ENCODE data around the gene GCN1.
"Not testable (repeated sequence)": the region's sequence is repeated elsewhere in the genome, so short reads cannot be mapped to it uniquely, and the experiment has no call there.

Gene GCN1

DNA sequence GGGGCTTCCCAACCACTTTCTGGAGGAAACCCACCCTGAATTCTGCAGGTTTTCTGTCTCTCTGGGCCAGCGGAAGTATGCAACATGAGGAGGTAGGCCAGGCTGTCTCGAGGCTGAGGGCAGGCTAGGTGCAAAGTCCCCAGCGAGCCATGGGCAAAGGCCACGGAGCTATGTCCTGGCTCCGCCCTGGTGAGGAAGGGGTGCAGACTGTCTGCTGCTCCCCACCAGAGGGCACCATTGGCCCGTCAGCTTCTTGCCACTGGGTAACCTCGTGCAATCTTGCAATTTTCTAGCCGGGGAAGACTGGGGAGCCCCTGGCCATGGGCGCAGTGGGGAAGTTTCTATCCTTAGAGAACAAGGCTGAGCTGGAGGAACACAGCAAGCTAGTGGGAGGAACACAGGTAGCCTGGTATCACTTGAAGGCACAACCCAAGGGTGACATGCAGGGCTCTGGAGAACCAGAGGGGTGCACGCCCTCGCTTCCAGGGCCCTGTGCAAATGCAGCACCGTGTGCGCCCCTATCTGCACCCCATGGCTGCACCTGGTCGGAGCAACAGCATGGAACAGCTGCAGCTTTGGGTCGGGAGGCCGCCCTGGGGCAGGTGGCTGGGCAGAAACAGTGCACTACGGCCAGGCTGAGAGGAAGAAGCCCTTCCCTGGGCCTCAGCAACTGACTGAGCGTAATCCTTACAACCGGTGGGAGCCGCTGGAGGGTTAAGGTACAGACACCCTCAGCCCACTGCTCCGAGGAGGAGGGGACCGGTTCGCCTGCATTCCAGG, 34.0 kb upstream of the GCN1 start:
- peak; percentile 72 to 78 for ATAC-seq

DNA sequence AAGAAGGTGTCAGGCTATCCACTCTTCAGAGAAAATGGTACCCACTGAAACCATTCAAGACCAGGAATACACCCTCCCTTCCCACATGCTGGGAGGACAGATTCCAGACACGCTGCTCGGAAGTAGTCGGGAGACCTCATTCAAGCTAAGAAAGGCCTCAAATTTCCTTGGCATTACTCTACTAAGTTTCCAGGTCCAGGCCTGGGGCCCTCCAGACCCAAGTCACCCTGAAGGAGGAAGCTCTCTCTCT, 33.5 kb upstream of the GCN1 start:
- no peak for ATAC-seq

DNA sequence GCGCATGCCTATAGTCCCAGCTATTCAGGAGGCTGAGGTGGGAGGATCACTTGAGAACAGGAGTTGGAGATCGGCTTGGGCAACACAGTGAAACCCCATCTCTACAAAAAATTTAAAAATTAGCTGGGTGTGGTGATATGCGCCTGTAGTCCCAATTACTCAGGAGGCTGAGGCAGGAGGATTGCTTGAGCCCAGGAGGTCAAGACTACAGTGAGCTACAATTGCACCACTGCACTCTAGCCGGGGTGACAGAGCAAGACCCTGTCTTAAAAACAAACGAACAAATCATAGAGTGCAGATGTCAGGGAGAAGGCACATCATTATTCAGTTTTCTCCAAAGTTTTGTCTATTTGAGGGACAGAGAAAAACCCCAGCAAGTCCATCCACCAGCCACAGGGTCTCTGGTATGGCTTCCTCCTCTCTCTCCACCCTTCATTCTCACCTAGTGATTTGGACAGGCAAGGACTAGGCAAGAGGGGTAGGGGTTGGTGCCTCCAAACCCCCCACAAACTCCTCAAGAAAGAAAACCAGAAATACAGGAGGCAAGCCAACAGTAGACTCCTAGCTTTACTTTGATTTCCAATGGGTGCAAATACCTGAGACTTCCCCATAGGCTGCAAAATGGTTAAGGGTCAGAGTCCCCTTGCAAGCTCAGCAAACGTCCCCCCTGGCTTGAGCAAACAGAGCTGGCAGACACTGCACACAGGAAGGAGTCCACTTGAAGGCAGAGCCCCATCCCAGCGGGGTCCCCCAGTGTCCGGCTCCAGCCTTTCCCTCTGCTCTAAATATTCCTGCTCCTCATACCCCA, 32.9 kb upstream of the GCN1 start:
- no peak for ATAC-seq

DNA sequence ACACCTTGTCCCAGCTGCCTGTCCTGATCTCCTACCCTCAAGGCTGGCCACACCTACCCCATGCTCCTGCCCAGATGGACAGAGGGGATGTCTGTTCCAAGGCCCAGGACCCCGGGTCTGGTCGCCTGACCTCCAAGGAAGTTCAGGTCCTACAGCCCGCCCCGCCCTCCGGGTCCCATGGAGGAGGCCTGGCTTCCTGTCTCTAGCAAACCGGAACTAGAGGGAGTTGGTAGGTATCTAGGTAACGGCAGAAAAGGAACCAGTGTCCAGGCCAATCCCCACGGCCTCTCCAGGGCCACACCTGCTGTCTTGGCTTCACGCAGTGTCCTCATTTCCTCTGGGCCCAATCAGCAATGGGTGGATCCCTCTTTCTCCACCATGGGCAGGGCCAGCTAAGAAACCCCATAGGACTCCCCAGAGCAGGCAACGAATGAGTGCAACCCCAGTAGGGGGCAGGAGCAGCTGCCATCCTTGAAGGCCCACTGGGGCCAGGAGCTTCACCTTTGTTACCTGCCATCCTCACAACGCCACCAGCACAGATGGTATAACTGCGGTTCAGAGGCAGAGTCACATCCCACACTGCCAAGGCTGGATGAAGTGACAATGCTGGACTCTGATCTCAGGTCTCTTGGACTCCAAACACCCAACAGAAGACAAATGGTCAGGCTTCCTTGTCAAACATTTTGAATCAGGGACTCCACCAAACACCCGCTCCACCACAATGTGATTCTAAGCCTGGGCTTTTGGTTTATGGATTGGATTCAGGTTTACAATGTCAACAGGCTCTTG, 31.5 kb upstream of the GCN1 start:
- ATAC-seq: peak; percentile 15 to 36

DNA sequence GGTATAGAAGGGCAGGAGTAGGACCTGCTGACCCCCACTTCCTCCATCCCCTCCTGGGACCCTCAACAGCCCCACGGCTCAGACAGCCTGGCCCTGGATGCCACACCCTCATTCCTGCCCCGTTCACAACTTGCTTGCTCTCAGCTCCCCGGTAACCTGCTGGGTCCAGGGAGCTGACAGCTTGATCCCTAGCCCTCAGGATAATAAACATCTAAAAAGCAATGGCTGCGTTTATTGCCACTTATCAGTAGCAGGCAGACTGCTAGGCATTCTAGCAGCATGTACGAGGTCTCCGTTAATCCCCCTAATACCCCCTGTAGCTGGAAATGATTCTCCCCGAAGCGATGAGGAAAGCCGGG, 30.7 kb upstream of the GCN1 start:
- no peak for ATAC-seq

DNA sequence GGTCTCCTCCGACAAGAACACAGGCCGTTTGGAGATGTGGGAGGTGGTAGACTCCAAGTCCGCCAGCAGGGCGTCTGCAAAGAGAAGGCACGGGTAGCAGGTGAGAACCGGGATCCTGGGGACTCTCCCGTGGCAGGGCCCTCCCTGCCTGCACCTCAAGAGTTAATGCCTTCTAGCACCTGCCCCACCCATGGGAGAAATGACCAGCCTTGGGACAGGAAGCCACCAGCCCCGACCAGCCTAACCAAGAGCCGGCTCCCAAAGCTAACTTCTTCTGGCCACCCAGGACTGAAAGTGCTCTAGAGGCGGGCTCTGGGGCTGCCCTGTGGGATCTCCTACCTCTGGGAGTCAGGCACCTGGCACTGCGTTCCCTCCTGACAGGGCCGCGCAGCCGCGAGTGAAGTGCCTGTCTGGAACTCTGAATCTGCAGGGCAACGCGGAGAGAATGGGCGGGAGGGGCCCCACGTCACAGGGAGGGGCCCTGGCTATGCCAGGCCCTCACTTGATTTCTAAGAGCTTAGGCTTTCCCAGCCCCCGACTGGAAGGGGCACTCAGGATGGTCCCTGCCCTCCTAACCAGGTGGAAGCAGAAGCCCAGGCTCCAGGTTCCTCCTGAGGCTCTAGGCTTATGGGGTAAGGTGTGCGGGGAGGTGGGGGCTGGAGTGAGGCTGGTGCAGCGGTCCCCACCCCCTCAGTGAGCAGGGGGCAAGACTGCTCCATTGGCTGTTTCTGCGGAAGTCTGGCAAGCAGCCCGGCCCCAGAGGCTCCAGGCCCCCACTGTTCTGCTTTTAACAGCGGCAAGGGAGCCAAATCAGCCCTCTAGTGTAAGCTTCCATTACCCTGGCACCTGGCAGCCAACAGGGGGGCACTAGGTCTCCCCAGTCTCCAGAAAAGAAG, 30.0 kb upstream of the GCN1 start:
- no peak for ATAC-seq

DNA sequence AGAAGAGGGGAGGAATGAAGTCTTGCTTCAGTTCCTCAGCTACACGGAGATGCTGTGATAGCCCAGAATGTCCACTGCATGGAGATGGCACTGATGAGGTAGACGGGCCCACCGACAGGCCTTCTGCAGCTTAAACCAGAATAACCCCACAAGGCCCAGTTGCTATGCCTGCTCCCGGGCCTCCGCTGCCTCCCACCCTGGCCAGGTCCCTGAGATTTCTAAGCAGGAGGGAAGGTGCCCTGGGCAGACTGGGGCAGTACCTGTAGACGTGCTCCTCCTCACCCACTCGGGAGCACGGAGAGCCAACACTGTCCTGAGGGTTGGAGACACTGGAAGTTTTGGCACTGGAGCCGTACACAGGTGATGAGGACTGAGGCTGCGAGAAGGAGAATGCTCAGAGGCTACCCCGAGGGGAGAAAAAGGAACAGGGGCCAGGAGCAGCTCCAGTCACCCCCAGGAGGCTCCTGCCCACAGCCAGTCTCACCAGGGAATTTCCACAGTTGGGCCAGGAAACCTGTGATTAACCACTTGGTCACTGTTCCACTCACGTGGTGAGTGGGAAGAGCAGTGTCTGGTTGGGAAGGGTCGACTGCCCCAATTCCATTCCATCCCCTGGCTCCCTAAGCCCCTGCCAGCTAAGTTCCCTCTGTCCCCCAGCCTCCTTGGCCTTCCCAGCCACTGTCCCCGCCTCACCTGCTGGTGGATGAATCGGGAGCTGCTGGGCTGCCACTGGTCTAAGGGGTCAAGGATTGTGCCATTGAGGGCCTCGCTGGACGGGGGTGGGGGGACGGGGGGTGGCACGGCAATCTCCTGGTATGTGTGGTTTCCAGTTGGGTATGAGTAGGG, 29.2 kb upstream of the GCN1 start:
- ATAC-seq: no peak

DNA sequence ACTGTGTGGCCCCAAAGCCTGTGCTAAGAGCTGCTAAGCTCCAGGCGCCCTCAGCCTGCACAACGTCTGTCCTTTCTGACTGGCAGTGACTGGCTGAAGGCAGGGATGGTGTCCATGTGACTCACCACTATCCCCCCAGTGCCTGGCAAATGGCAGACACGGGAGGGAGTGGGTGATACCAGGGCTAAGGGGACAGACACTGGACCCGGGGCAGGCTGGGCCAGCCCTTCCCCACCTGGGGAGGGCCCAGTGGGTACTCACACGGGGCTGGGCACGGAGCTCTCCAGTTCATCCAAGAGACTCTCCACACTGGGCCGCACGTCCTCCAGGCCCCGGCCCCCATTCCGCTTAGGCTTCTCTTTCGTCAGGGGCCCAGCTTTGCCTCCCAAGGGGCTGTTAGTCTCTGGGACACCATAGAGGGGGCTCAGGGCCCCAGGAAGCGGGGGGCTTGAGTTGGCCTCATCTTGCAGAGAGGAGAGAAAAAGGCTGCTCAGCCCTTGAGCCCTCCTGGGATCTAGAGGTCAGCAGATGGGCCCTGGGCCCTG, 27.8 kb upstream of the GCN1 start:
- no peak for ATAC-seq

DNA sequence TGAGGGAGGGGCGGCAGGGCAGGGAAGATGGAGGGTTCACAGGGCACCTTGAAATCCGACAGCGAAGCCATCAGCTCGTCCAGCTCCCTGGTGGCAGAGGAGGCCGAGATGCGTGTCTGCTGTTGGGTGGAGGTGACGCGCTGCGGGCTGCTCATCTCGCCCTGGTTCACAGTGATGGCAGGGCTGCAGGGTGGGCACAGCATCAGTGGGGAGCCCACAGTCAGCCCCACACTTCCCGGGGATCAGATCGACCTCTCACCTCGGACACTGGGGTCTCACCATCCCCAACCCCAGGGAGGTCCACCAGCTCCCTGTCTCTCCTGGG, 27.0 kb upstream of the GCN1 start:
- no peak for ATAC-seq

DNA sequence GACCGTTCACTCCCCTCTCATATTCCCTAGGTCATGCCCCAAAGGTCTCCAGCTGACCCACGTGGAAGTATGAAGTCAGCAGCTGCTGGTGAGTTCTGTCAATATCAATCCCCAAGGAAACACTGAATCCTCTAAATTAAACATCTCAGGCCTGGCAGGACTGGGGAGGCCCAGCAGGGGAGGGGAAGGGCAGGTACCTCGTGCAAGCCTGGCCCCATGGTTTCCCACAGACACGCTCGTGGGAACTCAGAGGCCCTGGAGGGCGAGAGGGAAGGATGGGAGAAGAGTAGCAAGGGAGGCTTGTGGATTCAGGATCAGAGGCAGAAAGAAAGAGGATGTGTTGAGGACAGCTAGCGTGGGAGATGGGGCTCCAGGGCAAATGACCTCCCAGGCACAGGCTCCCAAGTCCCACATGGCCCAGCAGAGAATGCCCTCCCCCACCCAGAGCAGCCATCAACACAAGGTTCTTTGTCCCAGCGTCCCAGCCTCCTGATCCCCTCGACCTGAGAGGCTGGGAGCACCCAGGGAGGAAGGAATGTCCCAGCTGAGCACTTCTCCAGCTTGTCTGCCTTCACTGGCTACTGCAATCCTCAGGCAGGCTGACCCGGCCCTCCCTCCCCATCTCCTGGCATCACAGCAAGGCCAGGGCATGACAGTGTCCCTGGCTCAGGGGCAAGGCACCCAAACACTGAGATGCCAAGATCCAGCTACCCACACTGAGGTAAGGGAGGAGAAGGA, 26.5 kb upstream of the GCN1 start:
- no peak for ATAC-seq

DNA sequence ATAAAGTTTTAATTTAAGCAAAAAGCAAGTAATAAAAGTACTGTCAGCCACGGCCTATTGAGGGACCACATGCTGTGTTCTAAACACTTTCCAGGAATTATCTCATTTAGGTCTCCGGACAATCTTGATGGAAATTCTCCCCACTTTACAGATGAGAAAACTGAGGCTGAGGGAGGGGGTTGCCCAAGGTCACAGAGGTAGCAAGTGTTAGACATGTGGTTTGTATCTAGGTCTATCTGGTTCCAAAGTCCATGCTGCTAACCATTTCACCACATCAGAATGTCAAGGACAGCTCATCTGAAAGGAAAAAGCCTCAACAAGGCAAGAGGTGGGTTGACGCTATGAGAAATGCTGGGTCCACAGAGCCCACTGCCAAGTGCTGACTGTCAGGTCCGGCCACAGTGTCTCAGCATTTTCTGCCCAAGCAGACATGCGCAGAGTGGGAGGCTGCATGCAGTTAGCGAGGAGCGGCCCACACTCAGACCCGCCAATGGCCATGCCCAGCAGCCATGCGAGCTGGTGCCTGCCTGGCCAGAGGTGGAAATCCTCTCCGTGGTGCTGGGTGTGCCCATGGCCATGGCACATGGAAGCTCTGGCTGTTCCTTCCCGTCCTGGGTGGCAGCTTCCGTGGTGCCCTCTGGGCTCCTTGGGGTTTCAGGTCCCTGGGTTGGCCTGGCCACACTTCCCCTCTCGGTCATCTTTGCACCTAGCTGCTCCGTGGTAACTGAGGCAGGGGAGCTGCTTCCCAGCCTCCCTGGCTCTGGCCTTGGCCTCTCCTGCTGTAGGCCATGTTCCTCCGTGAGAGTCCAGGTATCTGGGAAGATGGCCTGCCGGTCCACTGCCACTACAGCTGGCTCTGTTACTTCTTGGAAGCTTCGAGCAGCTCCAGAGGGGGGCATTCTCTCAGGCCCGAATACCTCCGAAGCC, 24.4 kb upstream of the GCN1 start:
- no peak for ATAC-seq

DNA sequence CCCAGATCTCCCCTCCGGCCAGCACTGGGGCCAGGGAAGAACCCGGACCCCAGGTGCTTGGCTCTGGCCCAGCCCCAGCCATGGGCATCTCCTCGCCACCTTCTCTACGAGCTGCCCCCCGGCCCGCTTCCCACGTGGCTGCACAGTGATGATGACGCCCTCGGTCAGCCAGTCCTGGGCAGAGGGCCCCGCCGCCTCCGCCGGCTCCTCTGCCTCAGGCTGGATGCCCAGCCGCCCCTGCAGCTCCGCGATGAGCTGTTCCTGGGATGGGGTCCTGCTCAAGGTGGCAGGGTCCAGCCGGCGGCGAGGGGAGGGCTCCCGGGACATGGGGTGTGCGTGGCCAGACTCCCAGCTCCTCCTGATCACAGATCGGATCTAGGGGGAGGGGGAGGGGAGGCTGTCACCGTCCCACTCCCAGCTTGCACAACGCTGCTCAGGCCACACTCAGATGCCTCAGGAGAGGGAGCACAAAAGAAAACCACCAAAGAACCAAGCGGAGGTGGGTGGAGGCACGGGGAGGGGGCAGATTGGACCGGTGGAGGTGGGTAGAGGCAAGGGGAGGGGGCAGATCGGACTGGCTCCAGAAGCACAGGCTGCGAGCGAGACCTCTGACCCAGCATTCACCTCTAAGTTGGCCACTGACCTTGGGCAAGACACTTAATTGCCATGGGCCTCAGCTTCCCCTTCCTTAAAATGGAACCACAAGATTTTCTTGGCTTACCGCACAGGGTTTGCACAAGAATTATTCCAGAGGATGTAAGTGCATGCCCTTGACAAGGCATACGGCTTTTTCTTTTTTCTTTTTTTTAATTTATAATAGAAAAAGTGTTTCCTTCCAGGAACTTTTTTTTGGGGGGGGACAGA, 22.5 kb upstream of the GCN1 start:
- no peak for ATAC-seq

DNA sequence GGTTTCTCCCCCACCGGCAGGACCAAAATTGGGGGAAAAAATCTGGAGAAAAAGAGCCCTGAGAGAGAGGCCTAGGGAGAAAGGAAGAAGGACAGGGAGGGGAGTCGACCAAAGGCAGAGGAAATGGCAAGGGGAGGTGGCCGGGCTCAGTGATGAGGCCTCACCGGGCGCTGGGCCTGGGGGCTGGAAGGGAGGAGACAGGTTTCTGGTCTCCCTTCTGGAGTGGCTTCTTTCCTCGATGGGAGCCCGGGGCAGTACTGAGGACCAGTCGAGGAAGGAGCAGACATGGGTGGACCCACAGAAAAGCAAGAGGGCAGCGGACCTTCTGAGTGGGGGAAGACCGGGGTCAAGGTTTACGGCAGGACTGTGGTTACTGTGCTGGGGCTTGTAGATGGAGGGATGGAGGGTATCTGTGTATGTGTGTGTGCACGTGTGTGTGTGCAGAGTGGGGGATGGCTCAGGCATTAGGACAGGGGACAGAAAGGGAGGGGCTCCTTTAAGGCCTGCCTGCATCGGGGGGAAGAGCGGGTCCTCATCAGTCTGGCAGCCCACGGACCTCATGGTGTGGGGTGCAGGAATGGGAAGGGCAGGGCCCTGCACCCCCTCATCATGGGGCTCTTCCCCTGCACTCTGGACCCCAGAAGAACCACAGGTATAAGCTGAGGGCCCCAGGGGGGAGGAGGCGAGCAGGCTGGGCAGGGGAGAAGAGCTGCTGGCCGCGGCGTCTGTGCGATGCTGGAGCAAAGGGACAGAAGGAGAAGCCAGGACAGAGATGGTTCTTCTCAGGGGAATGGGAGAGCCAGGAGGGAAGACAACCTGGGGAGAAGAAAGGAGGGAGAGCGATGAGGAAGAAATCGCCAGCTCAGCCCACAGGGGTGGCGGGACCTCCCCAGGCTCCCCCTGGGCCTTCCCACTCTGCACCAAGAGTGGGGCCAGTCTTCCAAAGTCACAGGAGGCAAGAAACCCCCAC, 21.5 kb upstream of the GCN1 start:
- no peak for ATAC-seq

DNA sequence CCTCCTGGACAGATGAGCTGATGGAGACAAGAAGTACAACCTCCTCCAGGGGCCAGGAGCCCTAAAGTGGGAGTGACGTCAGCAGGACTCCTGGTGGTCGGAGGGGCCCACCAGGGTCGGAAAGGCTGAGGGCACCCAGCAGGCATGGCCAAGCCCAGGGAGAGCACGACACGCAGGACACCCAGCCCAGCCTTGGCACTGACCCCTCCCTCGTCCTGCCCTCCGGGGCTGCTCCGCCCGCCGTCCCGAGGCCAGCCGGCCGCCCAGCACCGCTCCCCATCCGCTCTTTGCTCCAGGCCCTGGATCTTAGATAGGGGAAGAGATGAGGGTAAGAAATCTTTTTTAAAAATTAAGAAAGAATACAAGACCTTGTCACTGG, 20.8 kb upstream of the GCN1 start:
- no peak for ATAC-seq

DNA sequence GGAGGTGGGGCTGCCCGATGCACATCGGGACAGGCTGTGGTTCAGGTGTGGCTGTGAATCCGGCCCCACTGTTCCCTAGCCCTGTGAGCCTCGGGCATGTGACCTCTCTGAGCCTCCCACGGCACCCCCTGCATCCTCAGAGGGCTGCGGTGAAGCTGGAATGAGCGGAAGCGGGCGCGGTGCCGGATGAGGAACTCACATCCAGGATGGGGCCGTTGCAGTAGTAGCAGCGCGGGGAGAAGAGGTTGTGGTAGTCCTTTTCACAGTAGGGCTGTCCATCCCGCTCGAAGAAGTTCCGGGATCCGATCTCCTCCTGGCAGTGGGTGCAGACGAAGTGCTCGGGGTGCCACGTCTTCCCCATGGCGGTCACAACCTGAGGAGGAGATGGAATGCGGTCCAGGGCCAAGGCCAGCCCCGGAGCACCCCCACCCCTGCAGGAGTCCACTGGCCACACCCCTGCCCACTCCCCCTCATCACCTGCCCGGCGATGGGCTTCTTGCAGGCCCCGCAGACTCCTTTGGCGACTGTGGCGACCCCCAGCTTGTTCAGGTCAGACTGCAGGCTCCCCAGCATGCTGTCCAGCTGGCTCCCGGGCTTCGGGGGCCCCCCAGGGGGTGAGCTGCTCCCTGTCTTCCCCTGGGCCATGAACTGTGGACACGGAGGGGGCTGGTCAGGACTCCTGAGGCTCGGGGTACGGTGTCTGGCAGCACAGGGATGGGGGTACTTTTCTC, 20.3 kb upstream of the GCN1 start:
- ATAC-seq: no peak

DNA sequence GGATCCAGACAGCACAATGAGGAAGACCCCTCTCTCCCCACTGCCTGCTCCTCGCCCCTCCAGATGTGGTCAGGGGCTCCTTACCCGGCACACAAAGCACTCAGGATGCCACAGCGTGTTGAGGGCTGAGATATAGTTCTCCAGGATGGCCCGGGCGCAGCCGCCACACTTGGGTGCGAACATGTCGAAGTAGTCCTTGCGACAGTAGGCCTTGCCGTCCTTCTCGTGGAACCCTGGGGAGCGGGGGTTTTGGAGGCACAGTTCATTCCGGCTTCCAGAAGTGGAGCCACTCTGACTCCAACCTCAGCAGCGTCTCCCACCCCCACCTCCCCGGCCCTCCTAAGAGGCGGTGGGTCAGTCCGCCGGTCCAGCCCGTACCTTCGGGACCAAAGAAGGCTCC, 19.2 kb upstream of the GCN1 start:
- ATAC-seq: no peak

DNA sequence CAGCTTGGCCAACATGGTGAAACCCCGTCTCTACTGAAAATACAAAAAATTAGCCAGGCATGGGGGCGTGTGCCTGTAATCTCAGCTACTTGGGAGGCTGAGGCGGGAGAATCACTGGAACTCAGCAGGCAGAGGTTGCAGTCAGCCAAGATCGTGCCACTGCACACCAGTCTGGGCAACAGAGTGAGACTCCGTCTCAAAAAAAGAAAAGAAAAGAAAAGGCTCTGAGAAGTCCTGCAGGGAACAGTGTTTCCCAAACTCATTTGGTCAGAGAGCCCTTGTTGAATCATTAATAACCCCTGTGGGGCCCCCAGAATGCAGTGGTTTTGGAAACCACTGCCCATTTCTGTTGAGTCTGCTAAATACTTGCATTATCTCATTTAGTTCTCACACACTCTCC, 18.7 kb upstream of the GCN1 start:
- not testable (repeated sequence) for ATAC-seq
